ENCODE measurements around the gene PDZD2.

Gene PDZD2

GRCh38 chr5:31707329-31707728, 68.4 kb downstream of the PDZD2 start:
- H3K4me1 ChIP-seq (ENCODE audit: low read length): no peaks in the 10 kb centered on the region
- no peaks in the 10 kb centered on the region for H4K20me1 ChIP-seq (ENCODE audit: insufficient read depth, low read length)
- H3K4me2 ChIP-seq (ENCODE audit: low read depth, low read length): no peak overlapping the region
- no peak overlapping the region for H3K27ac ChIP-seq (ENCODE audit: low read length)
- H3K9me2 ChIP-seq (replicated peaks; ENCODE audit: insufficient read depth, low read length): no peaks in the 10 kb centered on the region
- H2AFZ ChIP-seq (ENCODE audit: low read length): no peak overlapping the region
- H3K4me3 ChIP-seq (ENCODE audit: low read length): no peak overlapping the region
- H3K9me3 ChIP-seq (replicated peaks; ENCODE audit: insufficient read depth, low read length): no peaks in the 10 kb centered on the region
- H3K79me2 ChIP-seq (ENCODE audit: low read length): no peaks in the 10 kb centered on the region
- H3K9ac ChIP-seq (ENCODE audit: low read length): no peak overlapping the region
- H3K27me3 ChIP-seq (replicated peaks; ENCODE audit: insufficient read depth, low read length): no peaks in the 10 kb centered on the region
- H3F3A ChIP-seq (ENCODE audit: insufficient read depth, low read length): no peaks in the 10 kb centered on the region
- TF ChIP-seq EZH2phosphoT487 (IDR thresholded peaks at IDR 0.05; ENCODE audit: low read length): no peak
- no peak for TF ChIP-seq CTCF (IDR thresholded peaks at IDR 0.05; ENCODE audit: low read length)
- TF ChIP-seq EZH2 (optimal IDR thresholded peaks at IDR 0.05; ENCODE audit: low read depth, low read length): no peak
- no peaks in the 10 kb centered on the region for H3K36me3 ChIP-seq (replicated peaks; ENCODE audit: insufficient read depth, low read length)
- no peak for DNase-seq

- no peaks in the 10 kb centered on the region for H3K9me3 ChIP-seq (replicated peaks; ENCODE audit: insufficient read depth, low read length)
- H3K27ac ChIP-seq (ENCODE audit: low read length): no peak overlapping the region
- no peak overlapping the region for H2AFZ ChIP-seq (ENCODE audit: low read length)
- no peaks in the 10 kb centered on the region for H3K27me3 ChIP-seq (replicated peaks; ENCODE audit: insufficient read depth, low read length)
- no peak overlapping the region for H3K4me3 ChIP-seq (ENCODE audit: low read length)
- DNase-seq: no peak
- no peak overlapping the region for H3K9ac ChIP-seq (ENCODE audit: low read length)
- H4K20me1 ChIP-seq (ENCODE audit: insufficient read depth, low read length): no peaks in the 10 kb centered on the region
- TF ChIP-seq CTCF (IDR thresholded peaks at IDR 0.05; ENCODE audit: low read length) (no peak), EZH2phosphoT487 (IDR thresholded peaks at IDR 0.05; ENCODE audit: low read length) (no peak)
- no peaks in the 10 kb centered on the region for H3K4me1 ChIP-seq (ENCODE audit: low read length)
- H3K79me2 ChIP-seq (ENCODE audit: low read length): no peaks in the 10 kb centered on the region
- no peaks in the 10 kb centered on the region for H3K36me3 ChIP-seq (replicated peaks; ENCODE audit: insufficient read depth, low read length)
- no peak overlapping the region for H3K4me2 ChIP-seq (ENCODE audit: low read depth, low read length)
- no peaks in the 10 kb centered on the region for H3K9me2 ChIP-seq (replicated peaks; ENCODE audit: insufficient read depth, low read length)
- H3F3A ChIP-seq (ENCODE audit: insufficient read depth, low read length): no peaks in the 10 kb centered on the region
These were observed 69.2 kb downstream of the PDZD2 start for GRCh38 chr5:31708089-31708488.

- no peak for DNase-seq
- Histone ChIP-seq H3K4me1 (ENCODE audit: low read length) (no peaks in the 10 kb centered on the region), H3K9me3 (replicated peaks; ENCODE audit: insufficient read depth, low read length) (no peaks in the 10 kb centered on the region), H3K4me3 (ENCODE audit: low read length) (no peak overlapping the region), H4K20me1 (ENCODE audit: insufficient read depth, low read length) (no peaks in the 10 kb centered on the region), H3K79me2 (ENCODE audit: low read length) (no peaks in the 10 kb centered on the region), H3K9me2 (replicated peaks; ENCODE audit: insufficient read depth, low read length) (no peaks in the 10 kb centered on the region), H3F3A (ENCODE audit: insufficient read depth, low read length) (no peaks in the 10 kb centered on the region), H3K4me2 (ENCODE audit: low read depth, low read length) (no peak overlapping the region), H3K27ac (ENCODE audit: low read length) (no peak overlapping the region), H2AFZ (ENCODE audit: low read length) (no peak overlapping the region), H3K36me3 (replicated peaks; ENCODE audit: insufficient read depth, low read length) (no peaks in the 10 kb centered on the region), H3K27me3 (replicated peaks; ENCODE audit: insufficient read depth, low read length) (no peaks in the 10 kb centered on the region), H3K9ac (ENCODE audit: low read length) (no peak overlapping the region)
- no peak for TF ChIP-seq CTCF (IDR thresholded peaks at IDR 0.05; ENCODE audit: low read length)
- no peak for TF ChIP-seq EZH2 (optimal IDR thresholded peaks at IDR 0.05; ENCODE audit: low read depth, low read length)
- TF ChIP-seq EZH2phosphoT487 (IDR thresholded peaks at IDR 0.05; ENCODE audit: low read length): no peak
These were observed 72.4 kb downstream of the PDZD2 start for GRCh38 chr5:31711363-31711762.

Data from MM.1S (cell line).